Measurements from ENCODE around the gene NDOR1. TPM values are rescaled to one million over a fixed set of nuclear protein-coding genes. Genes with fewer than 3 reads are reported as not detected.

Gene NDOR1
- total and polyA plus RNA-seq, 2 experiments from 2014 or later: 8.5 to 12.4 TPM

- Histone ChIP-seq H3K9ac (no peak overlapping the region), H3K27me3 (replicated peaks; ENCODE audit: insufficient read depth) (no peaks in the 10 kb centered on the region), H3K4me3 (no peak overlapping the region), H3K36me3 (ENCODE audit: low read depth) (no peaks in the 10 kb centered on the region), H4K20me1 (ENCODE audit: insufficient read depth) (no peaks in the 10 kb centered on the region), H3K27ac (no peak overlapping the region), H3F3A (ENCODE audit: insufficient read depth) (no peaks in the 10 kb centered on the region), H3K79me2 (ENCODE audit: insufficient read depth) (0 out of 2 replicates have a peak, but pooled peaks cover 7% of the 10 kb centered on the region), H3K9me2 (ENCODE audit: insufficient read depth) (no peaks in the 10 kb centered on the region), H3K4me2 (ENCODE audit: unreplicated experiment) (no peak overlapping the region), H2AFZ (no peak overlapping the region), H3K4me1 (ENCODE audit: insufficient read depth) (no peaks in the 10 kb centered on the region), H3K9me3 (ENCODE audit: low read depth) (no peaks in the 10 kb centered on the region)
- TF ChIP-seq EZH2phosphoT487 (IDR thresholded peaks at IDR 0.05; ENCODE audit: insufficient read depth, low read depth) (no peak), EZH2 (IDR thresholded peaks at IDR 0.05; ENCODE audit: insufficient read depth, poor library complexity, severe bottlenecking) (no peak)
- in situ Hi-C loops (cut with MboI): no loop called here
- DNase-seq: no peak
- 92% methylated on average over 15 of the region's 15 CpGs for WGBS, 2 experiments (ENCODE audit: low coverage in 1 of 2, low lambda C conversion rate in 2 of 2, missing lambda C conversion rate in 2 of 2)
Measured at GRCh38 chr9:137266162-137266527, 60.6 kb downstream of the NDOR1 start.

Small RNAs within 50 kb of the gene (microRNA-seq; reads per million reads assigned to microRNA genes)
- gene MIR3621 (ENCODE audit: borderline number of aligned reads): not detected

Small RNAs within 50 kb of the gene (small RNA-seq; reads per million reads assigned to genes)
- gene MIR3621 (ENCODE audit: low read depth, low replicate concordance): not detected

Other genes with a start within 250 kb of the NDOR1 start
Only the 30 nearest of the 31 such genes appear.
- gene PTGDS, start 228.2 kb upstream of the NDOR1 start, total RNA-seq (2014; rRNA removed; shearing (Covaris generic)): not detected in 2 replicates
- 0.24 and 0.25 TPM in 2 replicates for gene PTGDS, start 228.2 kb upstream of the NDOR1 start, polyA plus RNA-seq (2016; fragmentation: Nextera tagmentation; extraction: Ambion mirVana)
- not detected in 2 replicates for gene LCNL1, start 222.7 kb upstream of the NDOR1 start, total RNA-seq (2014; rRNA removed; shearing (Covaris generic))
- not detected in 2 replicates for gene LCNL1, start 222.7 kb upstream of the NDOR1 start, polyA plus RNA-seq (2016; fragmentation: Nextera tagmentation; extraction: Ambion mirVana)
- 38.7 and 52.2 TPM in 2 replicates for gene PAXX, start 213.3 kb upstream of the NDOR1 start, total RNA-seq (2014; rRNA removed; shearing (Covaris generic))
- 49.3 and 54.5 TPM in 2 replicates for gene PAXX, start 213.3 kb upstream of the NDOR1 start, polyA plus RNA-seq (2016; fragmentation: Nextera tagmentation; extraction: Ambion mirVana)
- gene CLIC3, start 209.1 kb upstream of the NDOR1 start, total RNA-seq (2014; rRNA removed; shearing (Covaris generic)): 33.3 and 37.7 TPM in 2 replicates
- gene CLIC3, start 209.1 kb upstream of the NDOR1 start, polyA plus RNA-seq (2016; fragmentation: Nextera tagmentation; extraction: Ambion mirVana): 98.9 and 107 TPM in 2 replicates
- 33.2 and 49.4 TPM in 2 replicates for gene ABCA2, start 177.5 kb upstream of the NDOR1 start, total RNA-seq (2014; rRNA removed; shearing (Covaris generic))
- 20.5 and 21.1 TPM in 2 replicates for gene ABCA2, start 177.5 kb upstream of the NDOR1 start, polyA plus RNA-seq (2016; fragmentation: Nextera tagmentation; extraction: Ambion mirVana)
- not detected in 2 replicates for gene FUT7, start 173.6 kb upstream of the NDOR1 start, total RNA-seq (2014; rRNA removed; shearing (Covaris generic))
- not detected in 2 replicates for gene FUT7, start 173.6 kb upstream of the NDOR1 start, polyA plus RNA-seq (2016; fragmentation: Nextera tagmentation; extraction: Ambion mirVana)
- 41.9 and 43.1 TPM in 2 replicates for gene NPDC1, start 159.5 kb upstream of the NDOR1 start, total RNA-seq (2014; rRNA removed; shearing (Covaris generic))
- 121 and 122 TPM in 2 replicates for gene NPDC1, start 159.5 kb upstream of the NDOR1 start, polyA plus RNA-seq (2016; fragmentation: Nextera tagmentation; extraction: Ambion mirVana)
- not detected in 2 replicates for gene ENTPD2, start 151.6 kb upstream of the NDOR1 start, total RNA-seq (2014; rRNA removed; shearing (Covaris generic))
- gene ENTPD2, start 151.6 kb upstream of the NDOR1 start, polyA plus RNA-seq (2016; fragmentation: Nextera tagmentation; extraction: Ambion mirVana): not detected in 2 replicates
- 5.4 TPM in 2 replicates for gene SAPCD2, start 135.1 kb upstream of the NDOR1 start, total RNA-seq (2014; rRNA removed; shearing (Covaris generic))
- 0.86 and 0.88 TPM in 2 replicates for gene SAPCD2, start 135.1 kb upstream of the NDOR1 start, polyA plus RNA-seq (2016; fragmentation: Nextera tagmentation; extraction: Ambion mirVana)
- 5.2 and 5.7 TPM in 2 replicates for gene UAP1L1, start 128.2 kb upstream of the NDOR1 start, total RNA-seq (2014; rRNA removed; shearing (Covaris generic))
- 4.3 and 4.5 TPM in 2 replicates for gene UAP1L1, start 128.2 kb upstream of the NDOR1 start, polyA plus RNA-seq (2016; fragmentation: Nextera tagmentation; extraction: Ambion mirVana)
- gene MAN1B1, start 118.7 kb upstream of the NDOR1 start, total RNA-seq (2014; rRNA removed; shearing (Covaris generic)): 131 and 136 TPM in 2 replicates
- 101 and 104 TPM in 2 replicates for gene MAN1B1, start 118.7 kb upstream of the NDOR1 start, polyA plus RNA-seq (2016; fragmentation: Nextera tagmentation; extraction: Ambion mirVana)
- 134 and 142 TPM in 2 replicates for gene DPP7, start 91.0 kb upstream of the NDOR1 start, total RNA-seq (2014; rRNA removed; shearing (Covaris generic))
- gene DPP7, start 91.0 kb upstream of the NDOR1 start, polyA plus RNA-seq (2016; fragmentation: Nextera tagmentation; extraction: Ambion mirVana): 145 and 148 TPM in 2 replicates
- gene GRIN1, start 66.5 kb upstream of the NDOR1 start, total RNA-seq (2014; rRNA removed; shearing (Covaris generic)): 0.76 TPM in 1 of 2 replicates, not detected in the other
- 0.15 TPM in 1 of 2 replicates, not detected in the other for gene GRIN1, start 66.5 kb upstream of the NDOR1 start, polyA plus RNA-seq (2016; fragmentation: Nextera tagmentation; extraction: Ambion mirVana)
- not detected in 2 replicates for gene LRRC26, start 35.6 kb upstream of the NDOR1 start, total RNA-seq (2014; rRNA removed; shearing (Covaris generic))
- gene LRRC26, start 35.6 kb upstream of the NDOR1 start, polyA plus RNA-seq (2016; fragmentation: Nextera tagmentation; extraction: Ambion mirVana): not detected in 2 replicates
- not detected in 2 replicates for gene TMEM210, start 33.6 kb upstream of the NDOR1 start, total RNA-seq (2014; rRNA removed; shearing (Covaris generic))
- gene TMEM210, start 33.6 kb upstream of the NDOR1 start, polyA plus RNA-seq (2016; fragmentation: Nextera tagmentation; extraction: Ambion mirVana): not detected in 2 replicates
- gene ANAPC2, start 17.1 kb upstream of the NDOR1 start, total RNA-seq (2014; rRNA removed; shearing (Covaris generic)): 24.0 and 28.8 TPM in 2 replicates
- 12.0 and 13.6 TPM in 2 replicates for gene ANAPC2, start 17.1 kb upstream of the NDOR1 start, polyA plus RNA-seq (2016; fragmentation: Nextera tagmentation; extraction: Ambion mirVana)
- 73.1 and 105 TPM in 2 replicates for gene SSNA1, start 17.0 kb upstream of the NDOR1 start, total RNA-seq (2014; rRNA removed; shearing (Covaris generic))
- 93.1 and 100 TPM in 2 replicates for gene SSNA1, start 17.0 kb upstream of the NDOR1 start, polyA plus RNA-seq (2016; fragmentation: Nextera tagmentation; extraction: Ambion mirVana)
- 7.8 and 14.3 TPM in 2 replicates for gene TPRN, start 5.0 kb upstream of the NDOR1 start, total RNA-seq (2014; rRNA removed; shearing (Covaris generic))
- 1.7 and 2.2 TPM in 2 replicates for gene TPRN, start 5.0 kb upstream of the NDOR1 start, polyA plus RNA-seq (2016; fragmentation: Nextera tagmentation; extraction: Ambion mirVana)
- gene TMEM203, start 52 bp upstream of the NDOR1 start, total RNA-seq (2014; rRNA removed; shearing (Covaris generic)): 44.3 and 52.9 TPM in 2 replicates
- gene TMEM203, start 52 bp upstream of the NDOR1 start, polyA plus RNA-seq (2016; fragmentation: Nextera tagmentation; extraction: Ambion mirVana): 46.9 and 48.6 TPM in 2 replicates
- gene RNF208, start 16.5 kb downstream of the NDOR1 start, total RNA-seq (2014; rRNA removed; shearing (Covaris generic)): 0.65 TPM in 1 of 2 replicates, not detected in the other
- gene RNF208, start 16.5 kb downstream of the NDOR1 start, polyA plus RNA-seq (2016; fragmentation: Nextera tagmentation; extraction: Ambion mirVana): 0.29 and 0.34 TPM in 2 replicates
- 0.43 TPM in 1 of 2 replicates, not detected in the other for gene CYSRT1, start 19.5 kb downstream of the NDOR1 start, total RNA-seq (2014; rRNA removed; shearing (Covaris generic))
- 0.24 and 0.75 TPM in 2 replicates for gene CYSRT1, start 19.5 kb downstream of the NDOR1 start, polyA plus RNA-seq (2016; fragmentation: Nextera tagmentation; extraction: Ambion mirVana)
- gene RNF224, start 21.8 kb downstream of the NDOR1 start, total RNA-seq (2014; rRNA removed; shearing (Covaris generic)): not detected in 2 replicates
- gene RNF224, start 21.8 kb downstream of the NDOR1 start, polyA plus RNA-seq (2016; fragmentation: Nextera tagmentation; extraction: Ambion mirVana): not detected in 2 replicates
- not detected in 2 replicates for gene SLC34A3, start 25.2 kb downstream of the NDOR1 start, total RNA-seq (2014; rRNA removed; shearing (Covaris generic))
- gene SLC34A3, start 25.2 kb downstream of the NDOR1 start, polyA plus RNA-seq (2016; fragmentation: Nextera tagmentation; extraction: Ambion mirVana): not detected in 2 replicates
- 148 and 159 TPM in 2 replicates for gene TUBB4B, start 35.6 kb downstream of the NDOR1 start, total RNA-seq (2014; rRNA removed; shearing (Covaris generic))
- gene TUBB4B, start 35.6 kb downstream of the NDOR1 start, polyA plus RNA-seq (2016; fragmentation: Nextera tagmentation; extraction: Ambion mirVana): 373 and 391 TPM in 2 replicates
- not detected in 2 replicates for gene STPG3, start 45.6 kb downstream of the NDOR1 start, total RNA-seq (2014; rRNA removed; shearing (Covaris generic))
- not detected in 2 replicates for gene STPG3, start 45.6 kb downstream of the NDOR1 start, polyA plus RNA-seq (2016; fragmentation: Nextera tagmentation; extraction: Ambion mirVana)
- 65.0 and 69.6 TPM in 2 replicates for gene NELFB, start 49.6 kb downstream of the NDOR1 start, total RNA-seq (2014; rRNA removed; shearing (Covaris generic))
- 34.4 and 38.5 TPM in 2 replicates for gene NELFB, start 49.6 kb downstream of the NDOR1 start, polyA plus RNA-seq (2016; fragmentation: Nextera tagmentation; extraction: Ambion mirVana)
- 25.8 and 29.6 TPM in 2 replicates for gene TOR4A, start 72.0 kb downstream of the NDOR1 start, total RNA-seq (2014; rRNA removed; shearing (Covaris generic))
- gene TOR4A, start 72.0 kb downstream of the NDOR1 start, polyA plus RNA-seq (2016; fragmentation: Nextera tagmentation; extraction: Ambion mirVana): 4.1 and 5.0 TPM in 2 replicates
- gene NRARP, start 96.6 kb downstream of the NDOR1 start, total RNA-seq (2014; rRNA removed; shearing (Covaris generic)): 0.32 TPM in 1 of 2 replicates, not detected in the other
- not detected in 2 replicates for gene NRARP, start 96.6 kb downstream of the NDOR1 start, polyA plus RNA-seq (2016; fragmentation: Nextera tagmentation; extraction: Ambion mirVana)
- gene EXD3, start 217.5 kb downstream of the NDOR1 start, total RNA-seq (2014; rRNA removed; shearing (Covaris generic)): 11.6 and 17.1 TPM in 2 replicates
- gene EXD3, start 217.5 kb downstream of the NDOR1 start, polyA plus RNA-seq (2016; fragmentation: Nextera tagmentation; extraction: Ambion mirVana): 8.7 and 10.1 TPM in 2 replicates
- 0.32 TPM in 1 of 2 replicates, not detected in the other for gene NOXA1, start 217.7 kb downstream of the NDOR1 start, total RNA-seq (2014; rRNA removed; shearing (Covaris generic))
- 0.15 and 0.39 TPM in 2 replicates for gene NOXA1, start 217.7 kb downstream of the NDOR1 start, polyA plus RNA-seq (2016; fragmentation: Nextera tagmentation; extraction: Ambion mirVana)

All from GM23248 (cell line).